ENCODE measurements around the gene SSTR5.

The SSTR5 gene

DNA sequence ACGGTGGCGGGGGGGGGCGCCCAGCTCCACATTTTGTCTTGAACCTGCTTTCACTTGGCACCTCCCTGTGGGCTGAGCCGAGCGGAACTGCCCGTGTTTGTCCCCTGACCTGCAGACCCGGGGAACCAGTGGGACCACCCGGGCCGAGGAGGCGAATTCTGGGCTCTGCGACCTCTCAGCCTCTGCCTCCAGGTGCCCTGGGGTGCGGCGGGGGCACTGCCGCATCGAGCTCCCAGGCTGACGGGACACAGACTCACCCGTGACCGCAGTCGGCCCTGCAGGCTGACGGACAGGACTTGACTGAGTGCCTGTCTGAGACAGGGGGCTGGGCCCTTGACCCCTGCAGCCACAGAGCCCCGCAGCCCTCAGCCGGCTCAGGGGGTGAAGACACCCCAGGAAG is 34.6 kb downstream of the SSTR5 start:
- no peak for TF ChIP-seq CTCF (IDR thresholded peaks at IDR 0.05; ENCODE audit: low read depth, low read length)
- in situ Hi-C loops (cut with HindIII; ENCODE audit: low sequenced_read_pairs): no loop called here
- no peak overlapping the region for H3K4me3 ChIP-seq (ENCODE audit: low read depth, low read length)
- DNase-seq (ENCODE audit: low read depth, low spot score): no peak

DNA sequence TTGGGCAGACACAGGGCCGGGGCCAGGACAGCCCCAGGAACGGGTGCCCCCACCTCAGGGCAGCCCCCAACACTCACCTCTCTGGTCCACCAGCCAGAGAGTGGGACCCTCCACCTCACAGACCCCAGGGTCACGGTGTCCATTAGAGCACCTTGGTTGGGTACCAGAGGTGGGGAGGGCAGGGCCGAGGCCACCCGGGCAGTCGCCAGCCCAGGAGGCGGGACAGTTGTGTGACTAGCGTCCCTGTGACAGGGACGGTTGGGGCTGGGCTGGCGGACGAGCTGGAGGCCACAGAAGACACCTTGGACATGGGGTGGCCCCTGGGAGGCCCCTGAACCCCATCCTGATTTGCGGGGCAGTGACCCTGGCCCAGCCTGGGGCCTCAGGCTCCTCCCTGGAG is 35.2 kb downstream of the SSTR5 start:
- no peak for DNase-seq (ENCODE audit: low read depth, low spot score)
- in situ Hi-C loops (cut with HindIII; ENCODE audit: low sequenced_read_pairs): no loop called here
- H3K4me3 ChIP-seq (ENCODE audit: low read depth, low read length): no peak overlapping the region
- no peak for TF ChIP-seq CTCF (IDR thresholded peaks at IDR 0.05; ENCODE audit: low read depth, low read length)

GRCh38 chr16:1108299-1109252 is 36.0 kb downstream of the SSTR5 start:
- H3K4me3 ChIP-seq (ENCODE audit: low read depth, low read length): no peak overlapping the region
- no peak for TF ChIP-seq CTCF (IDR thresholded peaks at IDR 0.05; ENCODE audit: low read depth, low read length)
- peak; percentile 1 for DNase-seq (ENCODE audit: low read depth, low spot score)
- in situ Hi-C loops (cut with HindIII; ENCODE audit: low sequenced_read_pairs): no loop called here

DNA sequence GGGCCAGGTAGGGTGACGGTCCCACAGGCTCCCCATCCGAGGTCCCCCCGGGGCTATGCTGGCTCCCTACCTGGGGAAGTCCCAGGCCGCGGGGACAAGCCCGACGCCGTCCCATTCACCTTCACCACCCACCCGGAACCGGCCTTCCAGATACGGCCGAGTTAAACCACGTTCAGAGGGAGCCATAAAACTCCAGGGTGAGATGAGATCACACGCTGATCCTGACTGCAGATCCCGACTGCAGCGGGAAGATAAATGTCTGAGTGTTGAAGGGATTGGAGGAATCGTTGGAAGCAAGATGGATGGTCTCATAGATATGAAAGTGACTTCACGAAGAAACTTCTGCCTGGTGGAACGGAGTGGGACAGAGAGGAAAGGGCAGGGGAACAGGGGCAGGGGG is 37.1 kb downstream of the SSTR5 start:
- in situ Hi-C loops (cut with HindIII; ENCODE audit: low sequenced_read_pairs): no loop called here
- TF ChIP-seq CTCF (IDR thresholded peaks at IDR 0.05; ENCODE audit: low read depth, low read length): no peak
- no peak overlapping the region for H3K4me3 ChIP-seq (ENCODE audit: low read depth, low read length)
- DNase-seq (ENCODE audit: low read depth, low spot score): no peak

GRCh38 chr16:1112506-1113184 is 40.1 kb downstream of the SSTR5 start:
- no peak for TF ChIP-seq CTCF (IDR thresholded peaks at IDR 0.05; ENCODE audit: low read depth, low read length)
- H3K4me3 ChIP-seq (ENCODE audit: low read depth, low read length): no peak overlapping the region
- in situ Hi-C loops (cut with HindIII; ENCODE audit: low sequenced_read_pairs): no loop called here
- no peak for DNase-seq (ENCODE audit: low read depth, low spot score)

- in situ Hi-C loops (cut with HindIII; ENCODE audit: low sequenced_read_pairs): no loop called here
- H3K4me3 ChIP-seq (ENCODE audit: low read depth, low read length): no peak overlapping the region
- DNase-seq (ENCODE audit: low read depth, low spot score): no peak
- no peak for TF ChIP-seq CTCF (IDR thresholded peaks at IDR 0.05; ENCODE audit: low read depth, low read length)
Measured at GRCh38 chr16:1113489-1113888, 40.9 kb downstream of the SSTR5 start.

Measured in astrocyte of the spinal cord (primary cell).